HepG2 (cell line): ENCODE data around the gene SECTM1. TPM values are rescaled to one million over a fixed set of nuclear protein-coding genes. Genes with fewer than 3 reads are reported as not detected.

Experiments used
- CAMTA2 ChIP-seq: sonication (generic); formaldehyde crosslinking; IDR thresholded peaks from 2 replicates; pipeline ENCODE4 v1.4.0; 2020; ENCODE audit warnings: mild to moderate bottlenecking, missing genetic modification reagents, borderline replicate concordance
- CREB3 ChIP-seq: sonication (generic); formaldehyde crosslinking; IDR thresholded peaks from 2 replicates; pipeline ENCODE4 v1.5.0; 2020; ENCODE audit warnings: missing genetic modification reagents
- DPF2 ChIP-seq: sonication (generic); formaldehyde crosslinking; IDR thresholded peaks from 2 replicates; pipeline ENCODE4 v1.4.0; 2020; ENCODE audit warnings: mild to moderate bottlenecking, low read depth, missing genetic modification reagents, borderline replicate concordance
- EEA1 ChIP-seq: sonication (generic); formaldehyde crosslinking; IDR thresholded peaks from 2 replicates; pipeline ENCODE4 v1.5.1; 2020; ENCODE audit warnings: mild to moderate bottlenecking, missing genetic modification reagents, borderline replicate concordance
- ETV5 ChIP-seq: IDR thresholded peaks from 2 replicates; pipeline ENCODE4 v1.6.1; 2018; ENCODE audit warnings: missing biosample characterization, missing genetic modification reagents, inconsistent platforms, borderline replicate concordance
- PHB2 ChIP-seq: fragments of 450-650 bp; IDR thresholded peaks from 2 replicates; pipeline ENCODE4 v1.6.1; 2018; ENCODE audit not compliant: partially characterized antibody
- ZMAT3 ChIP-seq: sonication (generic); formaldehyde crosslinking; conservative IDR thresholded peaks from 2 replicates; pipeline ENCODE4 v1.7.0; 2021; ENCODE audit warnings: missing genetic modification reagents
- ZNF124 ChIP-seq: sonication (generic); formaldehyde crosslinking; IDR thresholded peaks from 2 replicates; pipeline ENCODE4 v1.4.0; 2020; ENCODE audit warnings: missing genetic modification reagents
- ZNF331 ChIP-seq: sonication (generic); formaldehyde crosslinking; IDR thresholded peaks from 2 replicates; pipeline ENCODE4 v1.4.0; 2020; ENCODE audit warnings: missing genetic modification reagents
- ZNF350 ChIP-seq: sonication (generic); formaldehyde crosslinking; IDR thresholded peaks from 2 replicates; pipeline ENCODE4 v1.4.0; 2020; ENCODE audit warnings: mild to moderate bottlenecking, low read depth, missing genetic modification reagents, borderline replicate concordance
- ZNF407 ChIP-seq: sonication (generic); formaldehyde crosslinking; IDR thresholded peaks from one replicate; pipeline ENCODE4 v1.5.1; 2020; ENCODE audit warnings: mild to moderate bottlenecking, missing genetic modification reagents; ENCODE audit errors: not compliant biosample characterization
- ZNF839 ChIP-seq: sonication (generic); formaldehyde crosslinking; IDR thresholded peaks from 2 replicates; pipeline ENCODE4 v1.4.0; 2020; ENCODE audit warnings: missing genetic modification reagents, mild to moderate bottlenecking, borderline replicate concordance
- polyA plus RNA-seq, 8 experiments: library from polyadenylated mRNA; depleted of rRNA in 3 of 8; stranded (reverse) in 7 of 8; unstranded in 1 of 8; fragments of >200 nt; fragmentation: Illumina TruSeq in 4 of 8; extraction: Trizol in 4 of 8; gene quantifications; 2 replicates each; pipeline versions ENCODE4 v1.2.1 to v1.2.3, GENCODE V29; 2011 to 2016; ENCODE audit warnings: low read depth in 4 of 8, missing spikeins in 1 of 8, mixed read lengths in 1 of 8; ENCODE audit not compliant: insufficient read depth in 1 of 8
- total RNA-seq, 5 experiments: library from RNA; depleted of rRNA; stranded (reverse); fragments of >200 nt; fragmentation: Illumina TruSeq; extraction: Trizol; gene quantifications; 2 replicates each; pipeline ENCODE4 v1.2.3, GENCODE V29; 2016; ENCODE audit warnings: low read depth in 1 of 5
- TF ChIP-seq, protein P1 (sequence below): sonication (generic); formaldehyde crosslinking; IDR thresholded peaks from 2 replicates; pipeline ENCODE4; 2020; ENCODE audit warnings: missing genetic modification reagents, mild to moderate bottlenecking, borderline replicate concordance
- TF ChIP-seq, protein P2 (sequence below): sonication (generic); formaldehyde crosslinking; IDR thresholded peaks from 2 replicates; pipeline ENCODE4 v1.4.0; 2020; ENCODE audit warnings: mild to moderate bottlenecking, missing genetic modification reagents

SECTM1 gene
- total and polyA plus RNA-seq, 2 of the 13 experiments (the other 11 are each of a cell fraction or from before 2014, with no cell fraction given), result 3.5 to 5.3 TPM

- TF ChIP-seq ZNF331 (CRISPR knock-in tag), result peak; percentile 92
- TF ChIP-seq, protein P1, sequence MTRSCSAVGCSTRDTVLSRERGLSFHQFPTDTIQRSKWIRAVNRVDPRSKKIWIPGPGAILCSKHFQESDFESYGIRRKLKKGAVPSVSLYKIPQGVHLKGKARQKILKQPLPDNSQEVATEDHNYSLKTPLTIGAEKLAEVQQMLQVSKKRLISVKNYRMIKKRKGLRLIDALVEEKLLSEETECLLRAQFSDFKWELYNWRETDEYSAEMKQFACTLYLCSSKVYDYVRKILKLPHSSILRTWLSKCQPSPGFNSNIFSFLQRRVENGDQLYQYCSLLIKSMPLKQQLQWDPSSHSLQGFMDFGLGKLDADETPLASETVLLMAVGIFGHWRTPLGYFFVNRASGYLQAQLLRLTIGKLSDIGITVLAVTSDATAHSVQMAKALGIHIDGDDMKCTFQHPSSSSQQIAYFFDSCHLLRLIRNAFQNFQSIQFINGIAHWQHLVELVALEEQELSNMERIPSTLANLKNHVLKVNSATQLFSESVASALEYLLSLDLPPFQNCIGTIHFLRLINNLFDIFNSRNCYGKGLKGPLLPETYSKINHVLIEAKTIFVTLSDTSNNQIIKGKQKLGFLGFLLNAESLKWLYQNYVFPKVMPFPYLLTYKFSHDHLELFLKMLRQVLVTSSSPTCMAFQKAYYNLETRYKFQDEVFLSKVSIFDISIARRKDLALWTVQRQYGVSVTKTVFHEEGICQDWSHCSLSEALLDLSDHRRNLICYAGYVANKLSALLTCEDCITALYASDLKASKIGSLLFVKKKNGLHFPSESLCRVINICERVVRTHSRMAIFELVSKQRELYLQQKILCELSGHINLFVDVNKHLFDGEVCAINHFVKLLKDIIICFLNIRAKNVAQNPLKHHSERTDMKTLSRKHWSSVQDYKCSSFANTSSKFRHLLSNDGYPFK (CRISPR knock-in tag), result no peak
- peak; percentile 98 for TF ChIP-seq ZNF350 (CRISPR knock-in tag)
- TF ChIP-seq ZNF124 (CRISPR knock-in tag), result peak; percentile 86
- no peak for TF ChIP-seq ZNF407 (CRISPR knock-in tag)
- TF ChIP-seq ZMAT3, result peak; percentile 89; the same call in 1 of the 2 replicates
- 0 out of 2 replicates have a peak, but pooled peaks have one; percentile 41 for TF ChIP-seq CREB3
- no peak for TF ChIP-seq ZNF839 (CRISPR knock-in tag)
- TF ChIP-seq, protein P2, sequence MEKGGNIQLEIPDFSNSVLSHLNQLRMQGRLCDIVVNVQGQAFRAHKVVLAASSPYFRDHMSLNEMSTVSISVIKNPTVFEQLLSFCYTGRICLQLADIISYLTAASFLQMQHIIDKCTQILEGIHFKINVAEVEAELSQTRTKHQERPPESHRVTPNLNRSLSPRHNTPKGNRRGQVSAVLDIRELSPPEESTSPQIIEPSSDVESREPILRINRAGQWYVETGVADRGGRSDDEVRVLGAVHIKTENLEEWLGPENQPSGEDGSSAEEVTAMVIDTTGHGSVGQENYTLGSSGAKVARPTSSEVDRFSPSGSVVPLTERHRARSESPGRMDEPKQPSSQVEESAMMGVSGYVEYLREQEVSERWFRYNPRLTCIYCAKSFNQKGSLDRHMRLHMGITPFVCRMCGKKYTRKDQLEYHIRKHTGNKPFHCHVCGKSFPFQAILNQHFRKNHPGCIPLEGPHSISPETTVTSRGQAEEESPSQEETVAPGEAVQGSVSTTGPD, result no peak
- no peak for TF ChIP-seq PHB2
- peak; percentile 86; the same call in 1 of the 2 replicates for TF ChIP-seq DPF2 (CRISPR knock-in tag)
- no peak for TF ChIP-seq EEA1
- no peak for TF ChIP-seq CAMTA2
- peak; percentile 100 for TF ChIP-seq ETV5
Observed at GRCh38 chr17:82346342-82347300, 13.1 kb upstream of the SECTM1 start (continued).
